ENCODE measurements around the gene SPAG5. TPM values are rescaled to one million over a fixed set of nuclear protein-coding genes. Genes with fewer than 3 reads are reported as not detected.

SPAG5 gene
- total and polyA plus RNA-seq, 9 of the 15 experiments (the other 6 are each of a cell fraction or from before 2014, with no cell fraction given) = 94.4 to 286 (median 151) TPM

DNA sequence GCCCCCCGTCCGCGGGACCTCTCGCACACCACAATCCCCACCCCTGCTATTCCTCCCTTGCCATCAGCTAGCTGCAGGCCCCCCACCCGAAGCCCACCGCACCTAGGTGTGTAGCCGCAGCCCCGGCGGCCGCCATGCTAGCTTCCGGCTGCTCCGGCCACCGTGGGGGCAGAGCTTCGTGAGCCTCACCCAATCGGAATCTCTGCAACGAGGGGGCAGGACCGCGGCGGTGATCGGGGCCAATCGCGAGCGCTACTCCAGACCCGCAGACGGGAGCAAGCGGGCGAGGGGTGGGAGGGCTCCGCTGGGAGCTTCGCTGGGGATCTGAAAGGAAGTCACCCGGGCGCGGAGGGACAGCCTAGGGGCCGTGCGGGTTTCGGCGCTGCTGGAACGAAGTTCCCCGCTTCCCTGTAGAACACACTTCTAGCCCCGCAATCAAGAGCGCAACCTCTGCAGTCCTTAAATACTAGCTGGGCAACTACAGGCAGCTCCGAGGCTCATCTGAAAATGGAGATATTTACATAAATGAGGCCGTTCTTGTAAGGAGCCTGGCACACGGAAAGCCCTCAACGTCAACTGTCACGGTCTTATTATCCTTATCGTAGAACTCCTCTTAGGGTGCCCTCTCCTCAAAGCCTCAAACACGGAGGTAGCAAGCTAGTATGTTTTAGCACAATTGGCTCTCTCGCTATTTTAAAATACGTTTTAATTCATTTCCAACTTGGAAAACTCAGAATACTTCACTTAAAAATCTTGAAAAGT is 27.3 kb downstream of the SPAG5 start, which contains the start of gene PIGS (continued):
- TF ChIP-seq ERF (CRISPR knock-in tag; IDR thresholded peaks at IDR 0.05) (no peak), NEUROD1 (IDR thresholded peaks at IDR 0.05; ENCODE audit: borderline replicate concordance, low read depth, low read length, partially characterized antibody) (no peak), PCBP1 (IDR thresholded peaks at IDR 0.05; ENCODE audit: low read depth, low read length, poor library complexity, severe bottlenecking) (no peak), ARID2 (IDR thresholded peaks at IDR 0.05) (no peak), SIX5 (IDR thresholded peaks at IDR 0.05; ENCODE audit: borderline replicate concordance in 1 of 2, insufficient read depth in 1 of 2, low read depth in 1 of 2, low read length in 2 of 2) (no peak), ZSCAN29 (IDR thresholded peaks at IDR 0.05) (no peak), NFE2L1 (tag; IDR thresholded peaks at IDR 0.05; ENCODE audit: borderline replicate concordance, low read depth) (no peak), PCBP2 (IDR thresholded peaks at IDR 0.05; ENCODE audit: low read depth, low read length, poor library complexity, severe bottlenecking) (no peak), ZNF507 (tag; conservative IDR thresholded peaks at IDR 0.05) (no peak), RAD51 (IDR thresholded peaks at IDR 0.05; ENCODE audit: borderline replicate concordance, low read depth) (no peak), KDM4B (IDR thresholded peaks at IDR 0.05; ENCODE audit: borderline replicate concordance in 2 of 2, low read depth in 1 of 2) (no peak), ZNF551 (CRISPR knock-in tag; IDR thresholded peaks at IDR 0.05) (no peak), FOXA3 (CRISPR knock-in tag; conservative IDR thresholded peaks at IDR 0.05 in 1 of 2, IDR thresholded peaks at IDR 0.05 in 1 of 2) (peak in 1 of 2 experiments; percentile 10; a peak in 1 of 4 replicates), ZNF695 (CRISPR knock-in tag; IDR thresholded peaks at IDR 0.05) (no peak), TOE1 (IDR thresholded peaks at IDR 0.05; ENCODE audit: borderline replicate concordance) (no peak), TOE1 (CRISPR knock-in tag; IDR thresholded peaks at IDR 0.05; ENCODE audit: borderline replicate concordance, low read depth) (no peak), ZNF436 (CRISPR knock-in tag; IDR thresholded peaks at IDR 0.05) (no peak), LEF1 (IDR thresholded peaks at IDR 0.05) (no peak), GABPB1 (CRISPR knock-in tag; IDR thresholded peaks at IDR 0.05) (peak; percentile 72; the same call in 1 of the 2 replicates)
- TF ChIP-seq, protein P1, sequence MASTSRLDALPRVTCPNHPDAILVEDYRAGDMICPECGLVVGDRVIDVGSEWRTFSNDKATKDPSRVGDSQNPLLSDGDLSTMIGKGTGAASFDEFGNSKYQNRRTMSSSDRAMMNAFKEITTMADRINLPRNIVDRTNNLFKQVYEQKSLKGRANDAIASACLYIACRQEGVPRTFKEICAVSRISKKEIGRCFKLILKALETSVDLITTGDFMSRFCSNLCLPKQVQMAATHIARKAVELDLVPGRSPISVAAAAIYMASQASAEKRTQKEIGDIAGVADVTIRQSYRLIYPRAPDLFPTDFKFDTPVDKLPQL (IDR thresholded peaks at IDR 0.05; ENCODE audit: extremely low read depth, insufficient read length) = no peak
- TF ChIP-seq, protein P2, sequence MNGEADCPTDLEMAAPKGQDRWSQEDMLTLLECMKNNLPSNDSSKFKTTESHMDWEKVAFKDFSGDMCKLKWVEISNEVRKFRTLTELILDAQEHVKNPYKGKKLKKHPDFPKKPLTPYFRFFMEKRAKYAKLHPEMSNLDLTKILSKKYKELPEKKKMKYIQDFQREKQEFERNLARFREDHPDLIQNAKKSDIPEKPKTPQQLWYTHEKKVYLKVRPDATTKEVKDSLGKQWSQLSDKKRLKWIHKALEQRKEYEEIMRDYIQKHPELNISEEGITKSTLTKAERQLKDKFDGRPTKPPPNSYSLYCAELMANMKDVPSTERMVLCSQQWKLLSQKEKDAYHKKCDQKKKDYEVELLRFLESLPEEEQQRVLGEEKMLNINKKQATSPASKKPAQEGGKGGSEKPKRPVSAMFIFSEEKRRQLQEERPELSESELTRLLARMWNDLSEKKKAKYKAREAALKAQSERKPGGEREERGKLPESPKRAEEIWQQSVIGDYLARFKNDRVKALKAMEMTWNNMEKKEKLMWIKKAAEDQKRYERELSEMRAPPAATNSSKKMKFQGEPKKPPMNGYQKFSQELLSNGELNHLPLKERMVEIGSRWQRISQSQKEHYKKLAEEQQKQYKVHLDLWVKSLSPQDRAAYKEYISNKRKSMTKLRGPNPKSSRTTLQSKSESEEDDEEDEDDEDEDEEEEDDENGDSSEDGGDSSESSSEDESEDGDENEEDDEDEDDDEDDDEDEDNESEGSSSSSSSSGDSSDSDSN (IDR thresholded peaks at IDR 0.05; ENCODE audit: borderline replicate concordance in 1 of 2, low read depth in 2 of 2, low read length in 2 of 2) = peak; percentile 78 to 93; a peak in 3 of 4 replicates
- TF ChIP-seq, protein P3, sequence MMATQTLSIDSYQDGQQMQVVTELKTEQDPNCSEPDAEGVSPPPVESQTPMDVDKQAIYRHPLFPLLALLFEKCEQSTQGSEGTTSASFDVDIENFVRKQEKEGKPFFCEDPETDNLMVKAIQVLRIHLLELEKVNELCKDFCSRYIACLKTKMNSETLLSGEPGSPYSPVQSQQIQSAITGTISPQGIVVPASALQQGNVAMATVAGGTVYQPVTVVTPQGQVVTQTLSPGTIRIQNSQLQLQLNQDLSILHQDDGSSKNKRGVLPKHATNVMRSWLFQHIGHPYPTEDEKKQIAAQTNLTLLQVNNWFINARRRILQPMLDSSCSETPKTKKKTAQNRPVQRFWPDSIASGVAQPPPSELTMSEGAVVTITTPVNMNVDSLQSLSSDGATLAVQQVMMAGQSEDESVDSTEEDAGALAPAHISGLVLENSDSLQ (IDR thresholded peaks at IDR 0.05) = peak; percentile 52

Data from K562 (cell line).